GM21360 (cell line): ENCODE measurements around the gene AKAP13.

ENCODE experiments used
- ATAC-seq: cut with Tn5 transposase; IDR thresholded peaks from one replicate; pipeline ENCODE4 v1.9.1; 2021; ENCODE audit warnings: mild to moderate bottlenecking, moderate library complexity; ENCODE audit not compliant: unreplicated experiment

Gene AKAP13

DNA sequence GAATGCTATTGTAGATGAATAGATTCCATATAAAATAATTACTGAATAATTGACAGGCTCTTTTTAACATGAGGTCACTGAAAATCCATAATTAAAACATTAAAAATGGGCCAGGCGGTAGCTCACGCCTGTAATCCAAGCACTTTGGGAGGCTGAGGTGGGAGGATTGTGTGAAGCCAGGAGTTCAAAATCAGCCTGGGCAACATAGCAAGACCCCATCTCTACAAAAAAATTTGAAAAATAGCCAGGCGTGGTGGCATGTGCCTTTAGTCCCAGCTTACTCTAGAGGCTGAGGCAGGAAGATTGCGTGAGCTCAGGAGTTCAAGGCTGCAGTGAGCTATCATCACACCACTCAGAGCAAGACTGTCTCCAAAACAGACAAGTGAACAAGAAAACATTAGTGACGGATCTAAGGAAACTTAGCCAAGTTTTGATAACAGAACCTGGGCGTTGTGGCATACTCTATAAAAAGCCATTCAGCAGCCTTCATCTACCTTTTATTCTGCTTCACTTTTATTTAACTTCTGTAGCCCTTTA, 303.8 kb downstream of the AKAP13 start:
- ATAC-seq, result no peak

DNA sequence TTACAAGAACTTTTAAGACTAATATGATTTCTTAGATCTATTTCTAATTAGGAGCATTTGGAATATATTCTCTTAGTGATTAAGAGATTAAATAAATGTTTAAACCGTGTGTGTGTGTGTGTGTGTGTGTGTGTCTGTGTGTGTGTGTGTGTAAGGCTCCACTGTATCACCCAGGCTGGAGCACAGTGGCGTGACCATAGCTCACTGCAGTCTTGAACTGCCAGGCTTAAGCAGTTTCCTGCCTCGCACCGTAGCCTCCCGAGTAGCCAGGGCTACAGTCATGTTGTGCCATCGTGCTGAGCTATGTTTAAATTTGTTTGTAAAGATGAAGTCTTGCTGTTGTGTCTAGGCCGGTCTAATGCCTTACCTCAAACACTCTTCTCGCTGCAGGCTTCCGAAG, 305.0 kb downstream of the AKAP13 start:
- no peak for ATAC-seq

DNA sequence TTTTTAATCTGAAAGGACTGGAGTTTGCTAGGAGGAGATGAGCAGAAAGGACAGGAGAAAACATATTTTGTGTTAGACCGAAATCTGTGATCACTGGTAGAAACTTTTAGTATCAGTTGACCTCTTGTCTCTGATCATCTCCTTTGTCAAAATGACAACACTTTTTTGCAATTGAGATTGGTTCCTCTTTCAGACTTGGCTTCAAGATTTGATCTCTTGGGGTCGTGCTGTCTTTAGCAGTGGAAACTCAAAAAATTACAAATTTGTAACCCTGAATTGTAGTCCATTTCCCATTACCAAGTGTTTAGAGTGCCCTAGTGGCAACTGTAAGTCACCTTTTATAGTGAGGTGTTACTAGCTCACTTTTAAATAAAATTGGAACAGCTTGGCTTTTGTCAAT, 306.9 kb downstream of the AKAP13 start:
- no peak for ATAC-seq

DNA sequence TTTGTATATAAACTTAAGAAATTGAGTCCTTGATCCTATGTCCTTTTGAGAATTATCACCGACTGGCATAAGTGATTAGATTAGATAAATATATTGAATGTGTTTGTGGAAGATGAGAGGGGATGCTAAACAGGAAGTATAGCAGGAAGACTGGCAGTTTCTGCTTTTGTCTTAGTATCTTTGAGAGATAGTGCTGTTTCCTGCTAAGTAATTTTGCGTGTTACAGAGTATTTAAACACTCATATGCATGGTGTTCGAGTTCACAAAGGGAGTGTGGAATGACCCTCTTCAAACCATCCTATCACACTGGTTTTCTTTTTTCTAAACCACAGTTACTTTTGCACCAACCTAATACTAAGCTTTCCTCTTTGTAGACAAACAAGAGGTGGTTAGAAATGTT, 308.3 kb downstream of the AKAP13 start:
- ATAC-seq, result no peak

DNA sequence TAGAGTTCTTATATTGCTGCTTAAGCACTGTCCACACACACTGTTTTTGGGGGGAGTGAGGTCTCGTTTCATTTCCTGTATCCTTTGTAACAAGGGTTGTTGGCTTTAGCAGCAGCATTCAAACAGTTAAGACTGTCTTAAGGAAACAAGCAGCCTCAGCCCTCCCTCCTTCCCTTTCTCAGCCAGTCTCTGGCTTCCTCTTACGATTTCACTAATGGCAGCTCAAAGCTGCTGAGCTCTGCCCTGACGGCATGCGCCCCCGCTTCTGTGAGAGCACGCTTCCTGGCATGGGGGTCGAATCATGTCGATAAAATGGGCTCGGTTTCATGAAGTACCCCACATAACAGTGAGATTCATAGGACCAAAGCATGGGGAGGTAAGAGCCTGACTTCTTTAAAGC, 309.3 kb downstream of the AKAP13 start:
- peak; percentile 40 for ATAC-seq

DNA sequence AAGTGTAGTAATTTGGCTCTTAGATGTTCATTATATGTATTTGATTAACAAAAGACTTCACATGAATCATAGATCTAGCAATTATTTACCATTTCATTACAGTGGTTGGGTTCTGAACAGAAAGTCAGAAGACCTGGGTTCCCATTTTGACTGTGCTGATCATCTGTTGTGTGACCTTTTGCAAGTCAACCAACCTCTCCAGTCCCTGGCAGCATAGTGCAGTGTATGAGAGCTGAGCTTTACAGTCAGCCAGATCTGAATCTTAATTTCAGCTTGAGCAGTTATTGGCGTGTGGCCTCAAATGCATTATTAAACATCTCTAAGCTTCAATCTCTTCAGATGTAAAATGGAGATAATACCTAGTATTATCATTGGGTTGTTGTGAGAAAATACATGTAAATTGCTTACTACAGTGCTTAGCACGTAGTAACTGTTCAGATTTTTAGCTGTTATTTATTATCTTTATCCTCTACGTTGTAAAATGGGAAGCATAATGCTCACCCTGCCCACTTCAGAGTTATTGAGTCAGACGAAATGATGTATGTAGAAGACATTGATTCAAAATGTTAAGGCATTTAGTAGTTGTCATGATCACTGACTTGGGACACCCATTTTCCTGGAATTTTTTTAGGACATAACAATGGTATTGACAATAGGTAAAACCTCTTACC, 310.3 kb downstream of the AKAP13 start:
- ATAC-seq, result peak; percentile 54

DNA sequence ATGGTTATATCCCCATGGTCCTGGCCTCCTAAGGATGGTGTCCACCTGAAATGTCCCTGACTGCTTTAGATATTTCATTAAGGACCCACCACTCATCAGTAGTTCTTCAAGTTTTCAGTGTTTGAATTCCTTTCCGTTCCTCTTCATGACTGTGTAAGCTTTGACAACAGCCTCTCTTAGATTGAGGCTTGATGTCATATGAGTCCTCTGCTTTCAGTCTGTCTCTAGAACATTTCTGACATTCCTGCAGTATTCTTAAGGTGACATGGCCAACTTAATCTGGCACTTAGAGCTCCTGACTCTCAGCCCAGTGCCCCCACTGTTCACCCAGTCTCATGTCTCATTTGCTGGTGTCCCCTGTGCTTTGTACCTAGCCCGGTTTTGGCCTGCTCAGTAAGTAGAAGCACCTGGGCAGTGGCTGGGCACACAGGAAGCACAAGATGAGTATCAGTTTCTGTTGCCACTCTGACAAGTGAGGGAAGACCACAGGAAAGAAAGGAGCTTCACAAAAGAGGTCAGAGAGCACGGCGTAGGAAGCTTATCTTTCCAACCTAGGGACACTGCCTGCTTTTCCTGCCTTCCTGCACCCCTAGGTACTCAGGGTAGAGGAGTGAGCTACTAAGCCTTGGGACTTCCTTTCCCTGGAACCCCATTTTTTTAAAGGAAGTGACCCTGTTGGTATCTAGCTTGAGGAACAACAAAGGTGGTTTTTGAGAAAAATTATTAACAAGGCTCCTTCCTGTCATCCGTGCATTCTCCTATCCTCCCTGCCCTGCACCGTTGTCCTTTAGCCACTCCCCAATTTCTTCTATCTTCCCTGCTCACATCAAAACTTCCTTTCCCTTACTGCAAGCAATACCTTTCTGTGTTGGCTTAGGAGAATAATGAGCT, 311.2 kb downstream of the AKAP13 start:
- no peak for ATAC-seq

DNA sequence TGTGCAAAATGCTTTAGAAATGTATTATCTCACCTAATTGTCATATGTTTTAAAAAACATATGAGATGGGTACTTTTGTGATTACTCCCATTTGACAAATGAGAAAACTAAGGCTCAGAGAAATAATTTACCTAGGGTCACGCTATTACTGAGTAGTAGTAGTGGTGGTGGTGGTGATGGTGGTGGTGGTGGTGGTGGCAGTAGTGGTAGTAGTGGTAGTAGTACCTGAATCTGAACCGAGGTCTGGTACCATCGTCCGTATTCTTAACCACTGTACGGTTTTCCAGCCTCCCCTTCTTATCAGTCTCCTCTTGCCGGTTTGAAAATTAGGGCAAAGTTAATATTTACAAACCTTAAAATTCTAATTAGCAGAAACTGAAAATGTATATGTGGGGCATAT, 311.9 kb downstream of the AKAP13 start:
- no peak for ATAC-seq

DNA sequence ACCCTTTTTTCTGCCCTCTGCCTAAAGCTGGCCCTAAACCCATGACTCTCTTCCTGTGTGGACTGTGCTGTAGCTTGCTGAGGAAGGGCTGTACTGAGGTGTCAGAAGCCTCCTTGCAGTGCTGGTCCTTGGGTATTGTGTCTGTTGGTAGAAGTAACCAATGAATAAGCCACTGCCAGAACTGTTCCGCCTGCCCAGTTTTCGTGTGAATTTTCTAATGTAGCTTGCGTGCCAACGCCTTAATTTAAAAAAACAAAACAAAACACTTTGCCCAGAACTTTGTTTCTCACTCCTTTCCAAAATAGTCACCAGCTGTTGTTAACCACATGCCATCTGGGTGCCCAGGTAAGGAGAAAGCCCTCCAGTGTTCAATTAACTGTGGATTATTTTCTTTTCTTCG, 312.5 kb downstream of the AKAP13 start:
- peak; percentile 32 for ATAC-seq

DNA sequence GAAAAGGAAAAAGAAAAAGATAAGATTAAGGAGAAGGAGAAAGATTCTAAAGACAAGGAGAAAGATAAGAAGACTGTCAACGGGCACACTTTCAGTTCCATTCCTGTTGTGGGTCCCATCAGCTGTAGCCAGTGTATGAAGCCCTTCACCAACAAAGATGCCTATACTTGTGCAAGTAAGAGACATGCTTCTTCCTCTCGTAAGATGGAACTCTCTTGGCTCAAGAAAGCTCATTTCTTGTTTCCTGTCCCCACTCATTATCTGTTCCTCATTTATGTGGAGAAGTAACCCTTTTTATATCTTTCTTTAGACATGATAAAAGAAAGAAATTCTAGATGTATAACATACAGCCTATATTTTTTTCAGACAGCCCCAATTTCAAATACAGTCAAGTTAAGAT, 312.9 kb downstream of the AKAP13 start:
- no peak for ATAC-seq

DNA sequence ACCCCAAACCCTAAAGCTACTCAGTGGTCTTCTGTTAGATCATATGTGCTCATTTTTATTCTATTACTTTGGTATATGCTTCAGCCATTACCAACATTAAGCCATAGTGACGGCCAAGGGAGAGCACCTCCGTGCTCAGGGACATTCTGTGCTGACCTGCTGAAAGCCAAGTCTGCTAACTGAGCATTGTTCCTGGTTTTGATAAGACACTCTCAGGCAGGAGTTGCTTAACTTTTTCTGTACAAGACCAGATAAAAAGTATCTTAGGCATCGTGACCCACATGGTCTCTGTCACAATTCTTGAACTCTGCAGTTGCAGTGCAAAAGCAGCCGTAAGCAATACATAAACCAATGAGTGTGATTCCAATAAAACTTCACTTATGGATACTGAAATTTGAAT, 313.7 kb downstream of the AKAP13 start:
- no peak for ATAC-seq

DNA sequence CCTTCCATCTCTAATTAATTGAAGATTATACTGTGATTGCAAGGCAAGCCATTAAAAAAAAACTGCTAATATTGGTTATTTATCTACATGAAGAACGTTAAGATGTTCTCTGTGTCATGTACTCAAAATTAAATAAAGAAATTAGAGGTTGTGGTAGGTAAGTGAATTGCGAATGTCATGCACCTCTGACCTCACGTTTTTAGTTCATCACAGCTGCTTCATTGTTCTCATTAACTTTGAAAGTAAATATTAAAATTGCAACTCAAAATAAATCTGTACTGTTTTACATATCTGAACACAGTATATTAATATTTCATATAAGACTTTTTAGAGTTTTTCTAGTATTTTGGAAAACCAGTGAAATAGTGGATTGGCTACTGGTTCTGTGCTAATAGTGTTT, 320.4 kb downstream of the AKAP13 start:
- no peak for ATAC-seq

DNA sequence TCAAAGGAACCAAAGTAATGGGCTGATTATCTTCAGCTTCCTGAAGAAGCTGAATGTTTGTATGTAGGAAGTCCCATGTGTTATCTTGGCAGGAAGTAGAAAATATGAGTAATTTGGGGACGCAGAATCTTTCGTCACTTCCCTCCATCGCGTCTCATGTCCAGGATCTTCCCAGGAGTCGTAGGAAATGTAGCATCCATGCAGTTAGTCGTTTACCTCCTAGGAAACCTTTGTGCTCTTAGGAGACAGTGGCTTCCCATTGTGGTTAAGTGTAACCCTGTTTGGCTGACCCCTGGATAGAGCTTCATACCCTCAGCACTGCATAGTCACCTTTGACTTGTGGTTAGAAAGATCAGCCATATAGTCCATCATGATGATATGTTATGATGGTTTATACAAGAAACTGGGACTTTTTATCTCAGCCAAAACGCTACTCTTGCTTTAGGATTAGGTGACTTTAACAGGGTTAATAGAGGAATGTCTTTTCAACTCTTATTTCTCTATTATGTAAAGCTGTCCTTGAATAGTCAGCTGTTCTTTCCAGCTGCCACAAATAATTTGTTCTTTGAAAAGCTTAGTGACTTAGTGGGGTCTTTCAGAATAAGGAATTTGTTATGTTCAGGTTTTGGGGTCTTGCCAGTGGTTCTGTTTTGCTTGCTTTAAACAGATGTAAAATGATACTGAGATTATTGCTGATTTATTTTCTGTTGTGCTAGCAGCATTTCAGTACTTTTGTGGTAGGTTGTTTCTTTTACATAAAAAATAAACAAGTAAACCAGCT, 322.1 kb downstream of the AKAP13 start:
- no peak for ATAC-seq

DNA sequence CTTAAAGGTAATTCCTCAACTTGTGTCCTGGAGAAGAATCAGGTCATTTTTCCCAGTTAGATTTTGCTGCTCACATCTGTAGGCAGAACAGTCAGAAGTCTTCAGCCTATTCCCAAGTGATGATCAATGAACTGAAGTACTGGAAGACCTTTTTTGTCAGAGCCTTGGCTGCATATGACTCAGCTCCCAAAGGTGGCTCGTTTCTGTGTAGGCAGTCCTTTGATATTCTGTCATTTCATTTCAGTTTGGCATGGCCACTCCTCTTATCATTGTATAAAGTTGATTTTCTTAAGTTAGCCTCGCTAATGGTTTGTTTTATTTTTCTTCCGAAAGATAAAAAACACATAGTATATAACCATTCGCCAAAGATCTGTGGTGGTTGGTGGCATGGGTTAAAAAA, 323.7 kb downstream of the AKAP13 start:
- no peak for ATAC-seq

DNA sequence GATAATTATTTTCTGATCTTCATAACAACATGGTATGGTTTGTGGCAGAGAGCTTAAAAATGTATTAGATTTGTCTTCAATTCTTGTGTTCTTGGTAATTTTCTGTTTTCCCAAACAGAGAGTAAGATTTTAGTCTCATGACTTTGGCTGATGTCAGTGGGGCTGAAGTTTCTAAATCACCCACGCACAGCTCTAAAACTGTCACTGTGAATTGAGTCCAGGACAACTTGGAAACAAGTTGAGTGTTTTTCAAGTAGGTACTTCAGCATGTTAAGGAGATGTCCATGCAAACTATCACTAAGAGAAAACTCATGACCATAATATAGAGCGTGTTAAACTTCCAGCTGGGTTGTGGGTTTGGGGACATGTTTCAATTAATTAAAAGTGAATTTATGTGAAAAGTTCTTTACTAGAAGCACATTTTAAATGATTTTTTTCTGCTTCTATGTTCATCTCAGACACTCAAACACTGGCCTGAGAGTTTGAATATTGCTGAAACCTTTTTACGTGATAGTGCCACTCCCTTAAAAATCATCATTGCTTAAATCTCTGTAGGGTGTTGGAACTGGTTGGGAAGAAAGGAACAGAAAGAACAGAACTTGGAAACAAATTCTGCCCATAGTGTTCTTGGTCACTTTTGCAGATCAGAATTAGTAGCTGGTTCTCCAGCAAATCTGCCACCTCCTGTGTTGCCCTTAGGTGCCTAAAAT, 324.5 kb downstream of the AKAP13 start:
- no peak for ATAC-seq

DNA sequence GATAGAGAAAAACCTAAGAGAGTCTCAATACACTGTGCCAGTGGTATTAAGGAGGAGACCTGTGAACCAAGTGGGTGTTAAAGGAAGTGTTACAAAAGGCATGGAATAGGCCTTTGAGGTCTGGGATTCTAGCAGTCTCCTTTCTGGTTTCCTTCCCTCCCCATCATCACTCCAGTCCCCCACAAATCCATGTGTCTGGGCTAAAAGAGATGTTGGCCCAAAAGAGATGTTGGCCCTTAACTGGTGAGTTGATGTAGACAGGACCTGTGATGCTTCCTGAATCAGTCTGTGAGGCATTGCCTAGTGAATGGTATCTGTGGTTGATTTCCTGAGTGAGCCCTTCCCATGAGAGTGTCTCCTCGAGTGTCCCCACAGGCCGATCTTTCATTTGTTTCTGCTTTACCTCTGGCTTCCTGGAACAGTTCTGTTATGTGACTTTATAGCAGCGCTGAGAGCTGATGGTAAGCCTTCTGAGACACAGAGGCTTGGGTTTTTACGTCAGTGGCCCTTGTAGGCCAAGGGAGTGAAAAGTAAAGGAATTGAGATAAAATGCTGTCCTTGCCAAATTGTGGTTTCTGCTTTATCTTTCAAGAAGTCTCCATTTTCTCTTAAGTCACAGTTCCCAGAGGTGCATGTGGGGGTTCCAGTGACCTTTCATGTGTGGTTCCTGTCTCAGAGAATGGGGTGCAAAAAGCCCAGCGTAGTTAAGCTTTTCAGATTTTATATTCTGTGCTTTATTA, 326.5 kb downstream of the AKAP13 start:
- peak; percentile 27 for ATAC-seq

DNA sequence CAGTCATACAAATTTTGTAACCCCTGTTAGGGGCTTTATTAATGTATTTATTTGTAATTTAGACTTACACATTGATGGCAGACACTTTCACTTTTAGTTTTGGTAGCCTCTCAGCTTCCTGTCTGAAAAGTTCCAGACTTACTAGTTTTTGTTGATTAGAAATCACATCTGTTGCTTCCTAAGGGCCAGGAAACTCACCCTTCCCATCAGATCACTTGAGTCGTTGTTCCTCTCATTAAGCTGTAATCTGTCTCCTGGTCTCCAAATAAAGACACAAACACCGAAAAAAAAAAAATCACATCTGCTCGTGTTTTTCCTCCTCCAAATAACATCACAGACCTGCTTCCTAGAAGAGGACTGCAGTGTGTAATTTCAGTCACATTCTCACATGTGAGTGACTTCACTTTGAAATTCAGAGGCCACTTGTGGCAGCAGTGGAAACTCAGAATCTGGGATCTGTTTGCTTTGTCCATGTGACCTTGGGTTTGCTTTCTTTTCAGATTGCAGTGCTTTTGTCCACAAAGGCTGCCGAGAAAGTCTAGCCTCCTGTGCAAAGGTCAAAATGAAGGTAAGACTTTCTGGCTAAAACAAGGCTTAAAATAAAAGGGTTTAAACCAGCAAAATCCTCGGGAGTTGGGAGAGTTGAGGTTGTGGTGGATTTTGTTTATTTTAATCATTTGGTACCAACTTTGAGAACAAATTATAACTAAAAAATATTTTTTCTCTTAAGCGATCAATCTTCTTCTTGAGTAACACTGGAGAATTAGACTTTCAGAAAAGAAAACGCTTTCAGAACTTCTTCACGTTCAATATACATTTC, 327.3 kb downstream of the AKAP13 start:
- ATAC-seq, result no peak

DNA sequence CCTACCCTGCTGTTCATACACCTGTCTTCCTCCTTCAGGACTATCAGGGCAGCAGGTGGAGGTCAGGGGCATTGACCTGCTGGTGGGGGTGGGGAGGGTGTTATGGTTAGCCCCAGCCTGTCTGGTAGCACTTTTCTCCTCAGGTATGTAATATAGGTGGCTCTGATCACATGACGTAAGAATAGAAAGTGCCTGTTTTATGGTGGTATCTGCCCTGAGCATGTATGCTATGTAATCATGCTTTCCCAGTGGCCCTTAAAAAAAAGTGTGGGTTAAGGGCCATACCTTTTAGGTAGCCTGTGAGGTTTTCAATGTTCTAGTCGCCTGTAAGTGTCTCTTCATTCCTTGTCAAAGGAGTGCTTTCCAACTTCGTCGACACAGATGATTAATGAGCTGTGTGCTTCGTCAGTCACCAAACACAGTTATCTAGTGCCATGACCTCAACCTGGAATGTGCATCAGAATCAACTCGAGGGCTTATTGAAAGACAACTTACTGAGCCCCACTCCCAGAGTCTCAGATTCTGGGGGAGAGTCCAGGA, 328.1 kb downstream of the AKAP13 start:
- ATAC-seq, result no peak

DNA sequence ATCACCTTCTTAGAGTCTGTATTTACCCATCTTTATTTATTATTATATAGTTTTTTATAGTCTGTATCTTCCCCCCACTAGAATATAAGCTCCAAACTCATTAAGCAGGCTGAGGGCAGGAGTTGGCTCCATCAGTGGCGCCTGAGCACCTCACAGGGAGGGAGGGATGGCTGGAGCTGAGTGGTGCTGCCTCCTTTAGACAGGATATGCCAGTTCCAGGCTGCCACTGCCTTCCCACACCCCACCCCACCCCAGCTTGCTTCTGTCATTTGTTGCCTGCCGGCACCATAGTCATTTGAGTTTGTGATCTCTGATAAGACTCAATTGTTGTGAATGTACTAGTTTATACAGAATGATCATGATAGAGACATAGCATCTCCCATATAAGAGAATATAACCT, 328.8 kb downstream of the AKAP13 start:
- no peak for ATAC-seq
